ENCODE data around the gene ZNF398.

The ZNF398 gene

GRCh38 chr7:149228831-149229471 is 81.7 kb downstream of the ZNF398 start:
- no peak for DNase-seq

- DNase-seq = no peak
These were observed 82.3 kb downstream of the ZNF398 start for GRCh38 chr7:149229526-149229925.

GRCh38 chr7:149232362-149232761 is 85.1 kb downstream of the ZNF398 start:
- DNase-seq = no peak

Measured in CD4-positive, alpha-beta T cell treated with Interleukin-10 for 1 hour (primary cell).